Measurements from ENCODE around the gene ADGRV1.

ADGRV1 gene

DNA sequence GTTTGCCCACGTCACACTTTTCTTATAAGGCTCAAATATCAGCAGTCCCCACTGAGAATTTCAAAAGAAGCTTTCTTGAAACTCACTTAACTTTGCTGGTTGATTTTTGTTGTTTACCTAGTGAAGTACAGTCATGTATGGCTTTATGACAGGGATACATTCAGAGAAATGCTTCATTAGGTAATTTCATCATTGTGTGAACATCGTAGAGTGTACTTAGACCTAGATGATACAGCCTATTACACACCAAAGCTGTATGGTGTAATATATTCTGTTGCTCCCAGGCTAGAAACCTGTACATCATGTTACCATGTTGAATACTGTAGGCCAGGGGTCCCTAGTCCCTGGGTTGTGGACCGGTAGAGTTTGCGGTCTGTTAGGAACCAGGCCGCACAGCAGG is 647.5 kb downstream of the ADGRV1 start:
- TF ChIP-seq, protein P1, sequence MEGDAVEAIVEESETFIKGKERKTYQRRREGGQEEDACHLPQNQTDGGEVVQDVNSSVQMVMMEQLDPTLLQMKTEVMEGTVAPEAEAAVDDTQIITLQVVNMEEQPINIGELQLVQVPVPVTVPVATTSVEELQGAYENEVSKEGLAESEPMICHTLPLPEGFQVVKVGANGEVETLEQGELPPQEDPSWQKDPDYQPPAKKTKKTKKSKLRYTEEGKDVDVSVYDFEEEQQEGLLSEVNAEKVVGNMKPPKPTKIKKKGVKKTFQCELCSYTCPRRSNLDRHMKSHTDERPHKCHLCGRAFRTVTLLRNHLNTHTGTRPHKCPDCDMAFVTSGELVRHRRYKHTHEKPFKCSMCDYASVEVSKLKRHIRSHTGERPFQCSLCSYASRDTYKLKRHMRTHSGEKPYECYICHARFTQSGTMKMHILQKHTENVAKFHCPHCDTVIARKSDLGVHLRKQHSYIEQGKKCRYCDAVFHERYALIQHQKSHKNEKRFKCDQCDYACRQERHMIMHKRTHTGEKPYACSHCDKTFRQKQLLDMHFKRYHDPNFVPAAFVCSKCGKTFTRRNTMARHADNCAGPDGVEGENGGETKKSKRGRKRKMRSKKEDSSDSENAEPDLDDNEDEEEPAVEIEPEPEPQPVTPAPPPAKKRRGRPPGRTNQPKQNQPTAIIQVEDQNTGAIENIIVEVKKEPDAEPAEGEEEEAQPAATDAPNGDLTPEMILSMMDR (IDR thresholded peaks at IDR 0.05; ENCODE audit: unreplicated experiment in 3 of 3): no peak
- H3K4me3 Mint-ChIP-seq: no peak overlapping the region
- no peak overlapping the region for H3K27ac Mint-ChIP-seq
- no peaks in the 10 kb centered on the region for H3K4me1 Mint-ChIP-seq
- no peaks in the 10 kb centered on the region for H3K9me3 Mint-ChIP-seq
- H3K36me3 Mint-ChIP-seq (ENCODE audit: low read depth): no peaks in the 10 kb centered on the region
- H3K27me3 Mint-ChIP-seq (ENCODE audit: low read depth): no peaks in the 10 kb centered on the region

DNA sequence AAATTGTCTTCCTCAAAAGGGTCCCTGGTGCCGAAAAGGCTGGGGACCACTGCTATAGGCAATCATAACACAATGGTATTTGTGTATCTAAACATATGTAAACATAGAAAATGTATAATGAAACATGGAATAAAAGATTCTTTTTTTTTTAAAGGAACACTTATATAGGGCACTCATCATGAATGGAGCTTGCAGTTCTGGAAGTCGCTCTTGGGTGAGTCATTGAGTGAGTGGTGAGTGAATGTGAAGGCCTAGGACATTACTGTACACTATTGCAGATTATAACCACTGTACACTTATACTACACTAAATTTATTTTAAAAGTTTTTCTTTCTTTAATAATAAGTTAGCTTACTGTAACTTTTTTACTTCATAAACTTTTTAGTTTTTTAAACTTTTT is 648.1 kb downstream of the ADGRV1 start:
- Mint-ChIP-seq H3K27ac (no peak overlapping the region), H3K4me1 (no peaks in the 10 kb centered on the region), H3K9me3 (no peaks in the 10 kb centered on the region), H3K36me3 (ENCODE audit: low read depth) (no peaks in the 10 kb centered on the region), H3K4me3 (no peak overlapping the region), H3K27me3 (ENCODE audit: low read depth) (no peaks in the 10 kb centered on the region)
- TF ChIP-seq, protein P1 (IDR thresholded peaks at IDR 0.05; ENCODE audit: unreplicated experiment in 3 of 3): no peak

DNA sequence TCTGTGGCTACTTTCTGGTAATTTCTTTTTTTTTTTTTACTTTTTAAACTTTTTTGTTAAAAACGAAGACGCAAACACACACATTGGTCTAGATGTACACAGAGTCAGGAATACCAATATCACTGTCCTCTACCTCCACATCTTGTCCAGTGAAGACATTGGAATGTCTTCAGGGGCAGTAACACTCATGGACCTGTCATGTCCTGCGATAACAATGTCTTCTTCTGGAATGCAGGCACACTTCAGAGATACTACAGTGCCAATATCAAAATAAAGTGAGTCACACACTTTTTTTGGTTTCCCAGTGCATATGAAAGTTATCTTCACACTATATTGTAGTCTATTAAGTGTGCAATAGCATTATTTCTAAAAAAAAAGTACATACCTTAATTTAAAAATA is 648.7 kb downstream of the ADGRV1 start:
- Mint-ChIP-seq H3K27me3 (ENCODE audit: low read depth) (no peaks in the 10 kb centered on the region), H3K27ac (no peak overlapping the region), H3K36me3 (ENCODE audit: low read depth) (no peaks in the 10 kb centered on the region), H3K4me3 (no peak overlapping the region), H3K4me1 (no peaks in the 10 kb centered on the region), H3K9me3 (no peaks in the 10 kb centered on the region)
- TF ChIP-seq, protein P1 (IDR thresholded peaks at IDR 0.05; ENCODE audit: unreplicated experiment in 3 of 3): no peak

DNA sequence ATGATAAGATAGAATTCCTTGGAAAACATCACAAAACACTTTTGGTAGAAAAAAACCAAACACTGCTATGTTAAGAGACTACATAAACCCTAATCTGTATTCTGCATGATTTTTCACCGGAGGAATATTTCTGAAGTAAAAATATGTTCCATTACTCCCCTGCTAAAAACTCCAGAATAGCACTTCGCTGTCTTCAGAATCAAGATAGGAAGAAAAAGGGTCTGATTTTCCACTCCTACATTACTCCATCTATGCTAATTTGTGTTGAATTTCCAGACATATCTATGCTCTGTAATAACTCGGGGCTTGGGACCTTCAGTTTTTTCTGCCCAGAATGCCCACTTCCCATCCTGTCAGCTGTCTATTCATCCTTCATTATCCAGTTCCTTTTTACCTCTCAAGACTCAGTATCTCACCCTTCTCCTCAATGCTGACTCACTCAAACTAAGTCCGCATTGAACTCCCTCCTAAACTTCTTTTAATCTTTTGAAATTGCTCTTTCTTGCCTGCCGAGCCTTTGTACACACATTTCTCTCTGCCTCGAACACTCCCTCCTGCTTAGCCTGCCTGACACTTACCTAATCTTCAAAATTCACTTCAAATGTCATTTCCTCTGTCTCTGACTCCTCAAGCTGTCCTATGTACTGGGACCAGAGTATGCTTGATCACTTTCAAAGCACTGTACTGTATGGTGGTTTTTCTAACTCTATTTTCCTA is 653.6 kb downstream of the ADGRV1 start:
- Mint-ChIP-seq H3K4me3 (no peak overlapping the region), H3K27ac (no peak overlapping the region), H3K36me3 (ENCODE audit: low read depth) (no peaks in the 10 kb centered on the region), H3K4me1 (peaks cover 4% of the 10 kb centered on the region), H3K9me3 (no peaks in the 10 kb centered on the region), H3K27me3 (ENCODE audit: low read depth) (no peaks in the 10 kb centered on the region)
- TF ChIP-seq, protein P1 (IDR thresholded peaks at IDR 0.05; ENCODE audit: unreplicated experiment in 3 of 3): no peak

DNA sequence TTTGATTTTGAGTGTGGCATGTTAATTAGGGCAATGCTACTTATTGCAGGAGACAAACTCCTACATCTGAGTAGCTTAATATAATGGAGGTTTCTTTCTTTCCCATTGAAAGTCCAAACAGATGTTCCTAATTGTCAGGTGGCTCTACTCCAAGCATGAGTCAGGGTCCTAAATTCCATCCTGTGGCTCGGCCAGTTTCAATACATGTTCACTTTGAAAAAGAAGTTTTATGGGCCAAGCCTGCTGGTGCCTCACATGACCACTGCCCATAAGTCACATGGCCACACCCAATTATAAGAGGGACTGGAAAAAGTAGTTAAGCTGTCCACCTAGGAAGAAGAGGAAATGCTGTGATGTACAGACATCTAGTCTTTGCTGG is 654.1 kb downstream of the ADGRV1 start:
- Mint-ChIP-seq H3K27ac (no peak overlapping the region), H3K4me1 (peaks cover 4% of the 10 kb centered on the region), H3K36me3 (ENCODE audit: low read depth) (no peaks in the 10 kb centered on the region), H3K4me3 (no peak overlapping the region), H3K27me3 (ENCODE audit: low read depth) (no peaks in the 10 kb centered on the region), H3K9me3 (no peaks in the 10 kb centered on the region)
- TF ChIP-seq, protein P1 (IDR thresholded peaks at IDR 0.05; ENCODE audit: unreplicated experiment in 3 of 3): no peak
